Hepatocyte (in vitro differentiated cells): ENCODE measurements around the gene CACNA1C.

Source experiments
- CTCF ChIP-seq: fragments of 200-600 bp; sonication (generic); IDR thresholded peaks from 2 replicates; pipeline ENCODE4 v1.5.1; 2016; ENCODE audit warnings: antibody characterized with exemption, mild to moderate bottlenecking; ENCODE audit not compliant: poor library complexity
- EZH2 ChIP-seq: fragments of 200-600 bp; sonication (generic); IDR thresholded peaks from 2 replicates; pipeline ENCODE4 v1.6.1; 2016; ENCODE audit warnings: antibody characterized with exemption, mild to moderate bottlenecking, borderline replicate concordance

GRCh38 chr12:2410496-2410895 is 357.7 kb downstream of the CACNA1C start:
- TF ChIP-seq EZH2, result no peak
- no peak for TF ChIP-seq CTCF
